NT2/D1 (cell line): ENCODE measurements around the gene RPL22L1.

ENCODE experiments used
- DNase-seq: peaks from one replicate; pipeline ENCODE4 v3.0.0-alpha.2; 2011; ENCODE audit warnings: low read depth, low spot score
- H3K27me3 ChIP-seq: 2 replicates; pipeline ENCODE4 v1.6.0; 2011; ENCODE audit warnings: mild to moderate bottlenecking; ENCODE audit not compliant: insufficient read length, insufficient read depth
- H3K36me3 ChIP-seq: 2 replicates; pipeline ENCODE4 v1.6.1; 2011; ENCODE audit warnings: mild to moderate bottlenecking, low read length, mixed read lengths; ENCODE audit not compliant: insufficient read depth, insufficient read length
- H3K4me1 ChIP-seq: 2 replicates; pipeline ENCODE4 v1.5.1; 2011; ENCODE audit not compliant: insufficient read depth, insufficient read length
- H3K4me3 ChIP-seq: 2 replicates; pipeline ENCODE4 v1.5.1; 2011; ENCODE audit warnings: low read depth; ENCODE audit not compliant: insufficient read length
- H3K9ac ChIP-seq: 2 replicates; pipeline ENCODE4 v1.6.0; 2011; ENCODE audit warnings: low read depth; ENCODE audit not compliant: insufficient read length
- H3K9me3 ChIP-seq: 2 replicates; pipeline ENCODE4 v1.5.1; 2011; ENCODE audit warnings: mild to moderate bottlenecking, low read length; ENCODE audit not compliant: insufficient read depth
- SUZ12 ChIP-seq: IDR thresholded peaks from 2 replicates; pipeline ENCODE4 v1.6.1; 2011; ENCODE audit not compliant: insufficient read length, insufficient read depth; ENCODE audit errors: extremely low read depth
- YY1 ChIP-seq: IDR thresholded peaks from 2 replicates; pipeline ENCODE4 v1.6.1; 2011; ENCODE audit not compliant: insufficient read length, insufficient read depth
- ZNF274 ChIP-seq: IDR thresholded peaks from 2 replicates; pipeline ENCODE4 v1.6.1; 2011; ENCODE audit warnings: mild to moderate bottlenecking, low read depth, low read length

RPL22L1 gene

DNA sequence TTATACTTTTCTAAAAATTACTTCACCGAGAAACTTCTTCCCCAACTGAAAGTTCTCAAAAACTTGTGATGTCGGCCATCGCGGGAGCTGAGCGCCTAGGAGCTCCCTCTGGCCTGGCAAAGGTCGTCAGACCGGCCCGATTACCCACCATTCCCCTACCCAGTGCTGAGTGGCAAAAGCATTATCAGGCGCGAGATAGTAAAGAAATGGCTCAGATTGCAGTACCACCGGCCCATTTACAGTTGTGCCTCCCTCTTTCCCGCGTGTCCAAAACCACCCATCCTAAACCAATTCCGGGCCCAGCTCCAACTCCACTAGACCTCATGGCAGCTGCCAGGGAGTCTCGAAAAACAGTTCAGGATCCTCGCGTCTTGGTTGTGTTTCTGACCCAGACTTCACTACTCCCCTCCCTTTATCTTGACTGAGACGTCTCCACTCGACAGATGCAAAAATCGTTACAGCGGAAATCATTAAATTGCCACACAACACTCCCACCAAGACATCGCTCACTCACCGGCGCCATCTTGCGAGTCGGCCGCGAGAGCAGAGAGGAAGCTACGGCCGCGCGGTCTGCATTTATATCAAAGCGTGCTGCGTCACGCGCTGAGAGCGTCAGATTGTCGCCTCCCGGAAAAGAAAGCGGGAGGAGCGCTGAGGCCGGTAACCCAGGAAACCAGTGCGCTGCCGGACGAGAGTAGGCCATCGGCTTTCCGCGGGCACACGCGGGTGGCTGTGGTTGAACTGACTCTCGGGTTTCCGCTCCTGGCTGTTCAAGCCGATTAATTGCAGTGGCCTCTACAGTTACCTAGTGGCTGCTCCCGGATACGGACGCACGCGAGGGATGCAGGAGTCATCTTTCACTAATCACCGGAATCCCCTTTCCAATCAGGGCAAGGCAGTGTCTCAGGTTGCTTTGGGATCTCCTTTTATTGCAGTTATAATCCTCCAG is at the start of gene RPL22L1:
TSS of gene RPL22L1 (minus strand) at position 551 of the 949 bp plus-strand sequence. CDS start at position 523, 28 bp downstream.
- no peaks in the 10 kb centered on the region for H3K4me1 ChIP-seq
- H3K36me3 ChIP-seq, result peaks cover 47% of the 10 kb centered on the region
- TF ChIP-seq ZNF274, result no peak
- no peak for TF ChIP-seq SUZ12
- peak; percentile 66 for TF ChIP-seq YY1
- DNase-seq, result peak; percentile 88
- no peaks in the 10 kb centered on the region for H3K9me3 ChIP-seq
- H3K9ac ChIP-seq, result peak within 1 kb of the TSS; percentile 100
- peak within 1 kb of the TSS; percentile 99 for H3K4me3 ChIP-seq
- no peaks in the 10 kb centered on the region for H3K27me3 ChIP-seq

DNA sequence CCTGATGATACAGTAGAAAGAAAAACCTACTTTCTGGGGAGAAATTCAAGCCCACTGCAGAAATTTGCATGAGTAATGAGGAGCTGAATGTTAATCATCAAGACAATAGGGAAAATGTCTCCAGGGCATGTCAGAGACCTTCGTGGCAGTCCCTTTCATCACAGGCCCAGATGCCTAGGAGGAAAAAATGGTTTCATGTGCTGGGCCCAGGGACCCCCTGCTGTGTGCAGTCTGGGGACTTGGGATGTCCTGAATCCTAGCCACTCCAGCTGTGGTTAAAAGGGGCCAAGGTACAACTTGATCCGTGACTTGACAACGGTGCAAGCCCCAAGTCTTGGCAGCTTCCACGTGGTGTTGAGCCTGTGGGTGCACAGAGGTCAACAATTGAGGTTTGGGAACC is 48.7 kb upstream of the RPL22L1 start:
- H3K9ac ChIP-seq, result no peak overlapping the region
- TF ChIP-seq ZNF274, result no peak
- H3K9me3 ChIP-seq, result peaks cover 63% of the 10 kb centered on the region
- DNase-seq, result no peak
- no peaks in the 10 kb centered on the region for H3K36me3 ChIP-seq
- no peaks in the 10 kb centered on the region for H3K4me1 ChIP-seq
- H3K4me3 ChIP-seq, result no peak overlapping the region
- no peaks in the 10 kb centered on the region for H3K27me3 ChIP-seq

- H3K4me1 ChIP-seq, result no peaks in the 10 kb centered on the region
- TF ChIP-seq YY1 (no peak), SUZ12 (no peak), ZNF274 (no peak)
- H3K36me3 ChIP-seq, result no peaks in the 10 kb centered on the region
- peaks cover 44% of the 10 kb centered on the region for H3K9me3 ChIP-seq
- no peak for DNase-seq
- no peaks in the 10 kb centered on the region for H3K27me3 ChIP-seq
- no peak overlapping the region for H3K9ac ChIP-seq
- no peak overlapping the region for H3K4me3 ChIP-seq
These were observed 44.7 kb upstream of the RPL22L1 start for GRCh38 chr3:170914690-170915089.

GRCh38 chr3:170914212-170914611 is 44.2 kb upstream of the RPL22L1 start:
- no peaks in the 10 kb centered on the region for H3K4me1 ChIP-seq
- no peaks in the 10 kb centered on the region for H3K36me3 ChIP-seq
- peaks cover 44% of the 10 kb centered on the region for H3K9me3 ChIP-seq
- no peak overlapping the region for H3K4me3 ChIP-seq
- no peak for DNase-seq
- no peaks in the 10 kb centered on the region for H3K27me3 ChIP-seq
- H3K9ac ChIP-seq, result no peak overlapping the region
- TF ChIP-seq ZNF274 (no peak), SUZ12 (no peak), YY1 (no peak)

- H3K4me3 ChIP-seq, result no peak overlapping the region
- H3K9me3 ChIP-seq, result peaks cover 18% of the 10 kb centered on the region
- H3K9ac ChIP-seq, result no peak overlapping the region
- H3K36me3 ChIP-seq, result no peaks in the 10 kb centered on the region
- no peaks in the 10 kb centered on the region for H3K4me1 ChIP-seq
- H3K27me3 ChIP-seq, result peaks cover 11% of the 10 kb centered on the region
- DNase-seq, result no peak
- TF ChIP-seq SUZ12 (no peak), YY1 (no peak), ZNF274 (no peak)
These were observed 41.1 kb upstream of the RPL22L1 start for GRCh38 chr3:170911051-170911450.

DNA sequence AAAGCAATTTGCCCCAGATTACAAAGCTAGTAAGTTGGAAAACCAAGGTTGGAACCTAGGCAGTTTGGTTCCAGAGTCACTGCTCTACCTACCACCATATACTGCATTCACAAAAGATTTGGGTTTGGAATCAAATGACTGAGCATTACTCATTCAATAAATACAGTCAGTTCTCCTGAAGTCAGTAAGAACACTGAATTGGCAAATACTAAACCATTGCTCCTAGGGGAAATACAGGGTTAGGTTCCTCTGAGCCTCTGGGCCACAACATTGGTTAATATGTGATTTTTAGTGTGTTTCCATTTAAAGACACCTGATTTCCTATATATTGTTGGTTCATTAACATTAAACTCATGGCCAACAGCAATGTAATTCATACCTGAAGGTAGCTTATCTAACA is 40.5 kb upstream of the RPL22L1 start:
- peaks cover 13% of the 10 kb centered on the region; the same call in 1 of the 2 replicates for H3K9me3 ChIP-seq
- DNase-seq, result no peak
- H3K9ac ChIP-seq, result no peak overlapping the region
- H3K36me3 ChIP-seq, result no peaks in the 10 kb centered on the region
- peaks cover 11% of the 10 kb centered on the region for H3K27me3 ChIP-seq
- no peak overlapping the region for H3K4me3 ChIP-seq
- no peak for TF ChIP-seq SUZ12
- no peak for TF ChIP-seq YY1
- no peak for TF ChIP-seq ZNF274
- H3K4me1 ChIP-seq, result no peaks in the 10 kb centered on the region

DNA sequence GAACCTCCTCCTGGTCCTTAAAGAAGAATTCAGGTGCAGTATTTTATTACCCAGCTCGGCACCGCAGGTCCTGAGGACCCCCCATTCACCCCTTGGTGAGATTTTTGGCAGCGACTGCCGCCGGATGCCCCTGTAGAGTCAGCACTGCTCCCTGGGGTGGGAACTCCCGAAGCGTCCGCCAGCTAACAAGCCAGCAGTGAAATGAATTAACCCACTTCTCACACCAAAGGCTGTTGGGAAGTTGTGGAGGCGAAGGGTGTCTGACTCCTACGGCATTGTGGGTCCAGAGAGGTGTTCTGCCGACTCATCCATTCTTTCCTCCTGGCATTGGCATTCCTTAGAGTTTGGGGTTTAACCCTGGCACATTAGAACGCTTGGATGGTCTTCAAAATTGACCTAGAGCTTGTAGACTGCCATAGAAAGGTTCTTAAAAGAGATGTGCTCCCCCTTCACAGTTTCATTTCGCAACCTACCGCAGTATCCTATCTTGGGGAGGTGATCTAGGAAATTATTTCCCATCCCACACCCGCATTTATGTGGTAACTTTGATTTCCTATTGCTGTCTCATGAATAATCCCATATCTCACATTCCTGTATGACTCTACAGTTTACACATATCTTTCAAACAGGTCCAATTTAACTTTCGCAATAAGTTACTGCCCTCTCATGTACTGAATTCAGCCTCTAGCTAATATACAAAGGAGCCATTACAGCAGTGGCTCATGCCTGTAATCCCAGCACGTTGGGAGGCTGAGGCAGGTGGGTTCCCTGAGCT is 39.3 kb upstream of the RPL22L1 start:
- Histone ChIP-seq H3K4me3 (no peak overlapping the region), H3K9me3 (peaks cover 13% of the 10 kb centered on the region; the same call in 1 of the 2 replicates), H3K27me3 (peaks cover 11% of the 10 kb centered on the region), H3K4me1 (no peaks in the 10 kb centered on the region), H3K36me3 (no peaks in the 10 kb centered on the region), H3K9ac (no peak overlapping the region)
- no peak for DNase-seq
- TF ChIP-seq YY1 (no peak), SUZ12 (no peak), ZNF274 (no peak)
